Activated CD8-positive, alpha-beta T cell treated with anti-CD3 and anti-CD28 coated beads, Interleukin-2, amount 10 ng/mL, durations not matched to agents 7 days and 5 days (primary cell): ENCODE data around the gene TMEM151B. TPM values are rescaled to one million over a fixed set of nuclear protein-coding genes. Genes with fewer than 3 reads are reported as not detected.

Experiments used
- ATAC-seq: fragments of 150-1000 bp; cut with Tn5 transposase; one replicate; pipeline ENCODE4 v1.10.0; 2021; ENCODE audit warnings: moderate library complexity
- CTCF ChIA-PET: fragments of 350-600 bp; sonication (Branson Sonifier 250); formaldehyde crosslinking; loops from one replicate; lab custom pipeline; 2021; ENCODE audit warnings: antibody characterized with exemption; lab: Charles Lee
- POLR2A ChIA-PET: fragments of 350-600 bp; sonication (Branson Sonifier 250); formaldehyde crosslinking; loops from one replicate; lab custom pipeline; 2021; ENCODE audit warnings: antibody characterized with exemption; lab: Charles Lee
- DNase-seq: peaks from one replicate; pipeline ENCODE4 v3.0.0-alpha.2; 2020
- H3K27ac Mint-ChIP-seq: one replicate; pipeline ENCODE4 v1.8.0; 2021; ENCODE audit warnings: mild to moderate bottlenecking, mixed read lengths
- H3K27me3 Mint-ChIP-seq: one replicate; pipeline ENCODE4 v1.8.0; 2021; ENCODE audit warnings: low read depth, mixed read lengths
- H3K36me3 Mint-ChIP-seq: one replicate; pipeline ENCODE4 v1.8.0; 2021; ENCODE audit warnings: low read depth, mixed read lengths
- H3K4me1 Mint-ChIP-seq: one replicate; pipeline ENCODE4 v1.8.0; 2021; ENCODE audit warnings: low read depth, mixed read lengths
- H3K4me3 Mint-ChIP-seq: one replicate; pipeline ENCODE4 v1.8.0; 2021; ENCODE audit warnings: mild to moderate bottlenecking, mixed read lengths
- H3K9me3 Mint-ChIP-seq: one replicate; pipeline ENCODE4 v1.8.0; 2022; ENCODE audit warnings: mixed read lengths; ENCODE audit not compliant: insufficient read depth
- total RNA-seq, 2 experiments: library from RNA; stranded (reverse); gene quantifications; one replicate each; pipeline ENCODE4 v1.2.3, GENCODE V29; 2021

Gene TMEM151B
- total RNA-seq, 2 experiments from 2014 or later = not detected

DNA sequence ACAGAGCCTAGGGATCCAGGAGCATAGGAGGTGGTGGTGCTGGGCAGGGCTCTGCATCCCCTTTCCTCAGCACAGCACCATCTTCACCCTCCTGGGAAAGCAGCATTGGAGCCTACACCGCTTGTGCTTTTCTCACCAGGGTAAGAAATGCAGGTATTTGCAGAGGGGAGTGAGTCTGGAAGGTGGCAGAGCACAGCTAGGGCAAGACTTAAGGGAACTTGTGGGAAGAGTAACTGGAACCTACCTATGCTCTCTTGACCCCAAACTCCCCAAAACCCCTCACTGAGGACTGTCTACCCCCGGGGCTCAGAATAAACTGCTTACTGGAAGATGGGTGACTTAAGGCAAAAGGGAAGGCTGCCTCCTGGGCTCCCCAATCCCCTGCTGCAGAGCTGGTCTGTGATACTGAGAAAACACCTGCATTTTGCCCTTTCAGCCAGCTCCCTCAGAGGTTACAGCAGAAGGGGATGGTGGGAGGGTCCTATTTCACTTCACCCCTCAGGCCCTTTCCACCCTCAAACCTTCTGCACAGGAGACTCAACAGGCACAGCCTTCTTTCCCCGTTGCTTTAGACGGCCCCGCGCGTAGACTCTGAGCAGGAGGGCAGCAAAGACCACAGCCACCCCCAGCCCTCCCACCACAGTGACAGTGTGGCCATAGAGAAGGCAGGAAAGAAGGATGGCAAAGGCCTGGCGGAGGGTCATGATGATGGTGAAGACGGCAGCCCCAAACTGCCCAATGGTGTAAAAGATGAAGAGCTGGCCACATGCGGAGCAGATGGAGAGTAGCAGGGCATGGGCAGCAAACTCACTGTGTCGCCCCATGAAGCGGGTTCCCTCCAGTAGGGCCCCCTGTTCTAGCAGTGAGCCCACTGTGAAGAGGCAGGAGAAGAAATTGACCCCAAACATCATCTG, 15.8 kb upstream of the TMEM151B start:
- DNase-seq (no peak), ATAC-seq (no peak)
- H3K36me3 Mint-ChIP-seq = peaks cover 76% of the 10 kb centered on the region
- CTCF ChIA-PET = interaction anchor here (0.7 to 5.8 kb wide), 15 partner anchors 8 to 606 kb away, joined by 3 to 75 read pairs (median 4); partner anchors contain the start of genes AARS2 and HSP90AB1
- no peak overlapping the region for H3K4me3 Mint-ChIP-seq
- POLR2A ChIA-PET = interaction anchor here (0.5 to 3.7 kb wide), 4 partner anchors 8 to 16 kb away, joined by 3 to 104 read pairs (median 4); partner anchors contain the start of gene HSP90AB1
- no peaks in the 10 kb centered on the region for H3K9me3 Mint-ChIP-seq
- peaks cover 75% of the 10 kb centered on the region for H3K4me1 Mint-ChIP-seq
- peak overlapping the region; percentile 72 for H3K27ac Mint-ChIP-seq
- H3K27me3 Mint-ChIP-seq = no peaks in the 10 kb centered on the region

DNA sequence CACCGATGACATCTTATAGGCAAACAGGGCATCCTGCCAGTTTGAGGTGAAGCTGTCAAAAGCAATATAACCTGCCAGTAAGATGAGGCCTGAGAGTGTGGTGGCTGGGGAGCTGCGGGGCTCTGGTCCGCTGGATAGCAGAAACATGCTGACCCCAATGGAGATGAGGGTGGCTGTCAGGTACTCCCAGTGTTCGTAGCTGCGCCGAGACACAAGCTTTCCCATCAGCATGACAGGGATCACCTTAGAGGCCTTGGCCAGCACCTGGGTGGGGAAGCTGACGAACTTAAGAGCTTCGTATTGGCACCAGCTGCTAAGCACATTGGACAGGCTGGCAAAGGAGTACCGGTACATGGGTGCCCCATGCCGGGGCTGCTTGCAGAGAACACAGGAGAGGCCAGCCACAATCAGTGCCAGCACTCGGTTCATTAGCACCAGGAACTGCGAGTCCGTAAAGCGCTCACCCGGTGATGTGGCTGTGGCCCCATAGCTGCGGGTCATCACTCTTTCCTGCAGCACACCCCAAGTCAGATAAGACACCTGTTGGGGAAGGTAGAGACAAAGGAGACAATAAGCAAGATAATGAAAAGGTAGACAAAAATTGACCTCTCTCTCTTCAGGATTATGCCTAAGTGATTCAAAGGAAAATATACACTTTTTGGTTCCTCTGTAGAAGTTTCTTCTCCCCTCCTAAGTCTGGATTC, 15.0 kb upstream of the TMEM151B start:
- H3K4me3 Mint-ChIP-seq = peak overlapping the region; percentile 85
- H3K4me1 Mint-ChIP-seq = peaks cover 67% of the 10 kb centered on the region
- peak; percentile 3 for ATAC-seq
- ChIA-PET POLR2A (interaction anchor here (3.7 kb wide), 1 partner anchor 9 kb away, joined by 104 read pairs; the partner anchor contains the start of gene HSP90AB1), CTCF (interaction anchor here (0.8 to 5.8 kb wide), 9 partner anchors 9 to 159 kb away, joined by 3 to 75 read pairs (median 6); partner anchors contain the start of gene HSP90AB1)
- peak overlapping the region; percentile 75 for H3K27ac Mint-ChIP-seq
- peaks cover 76% of the 10 kb centered on the region for H3K36me3 Mint-ChIP-seq
- H3K27me3 Mint-ChIP-seq = no peaks in the 10 kb centered on the region
- H3K9me3 Mint-ChIP-seq = no peaks in the 10 kb centered on the region
- no peak for DNase-seq

DNA sequence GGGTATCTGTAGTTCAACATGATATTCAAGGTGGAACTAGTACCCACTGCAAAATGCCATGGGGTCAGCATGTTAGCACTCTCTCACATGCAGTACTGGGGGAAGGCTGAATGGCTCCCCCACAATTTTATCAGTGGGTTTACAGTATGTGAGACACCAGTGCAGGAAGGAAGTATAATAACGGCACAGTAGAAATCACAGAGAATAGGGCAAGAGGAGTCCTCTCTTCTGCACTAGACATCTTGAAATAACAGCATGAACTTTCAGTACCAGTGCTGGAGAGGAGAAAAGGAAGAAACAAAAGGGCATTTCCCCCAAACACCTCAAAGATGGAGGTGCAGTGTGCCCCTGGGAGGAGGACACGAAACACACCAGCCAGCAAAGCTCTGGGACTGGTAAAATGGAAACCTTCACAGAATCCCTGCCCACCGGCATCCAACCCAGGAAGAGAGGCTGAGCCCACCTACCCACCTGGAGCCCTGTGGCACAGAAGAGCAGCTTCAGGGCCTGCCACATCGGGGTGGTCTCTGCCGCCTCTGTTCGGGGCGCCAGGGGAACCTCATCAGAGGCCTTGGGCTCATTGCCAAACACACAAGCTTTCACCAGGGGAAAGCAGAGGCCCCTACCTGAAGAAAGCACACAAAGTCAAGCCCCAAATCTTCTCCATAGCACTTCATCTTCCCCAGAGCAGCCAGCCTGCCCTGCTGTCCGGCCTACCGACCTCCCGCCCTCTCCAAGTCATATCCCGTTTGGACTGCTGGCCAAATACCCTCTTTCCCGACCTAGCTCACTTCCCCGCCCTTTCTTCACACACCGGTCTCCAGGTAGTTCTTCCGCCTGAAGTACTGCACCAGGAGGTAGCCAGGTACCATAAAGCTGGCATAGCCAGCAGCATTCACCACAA, 14.1 kb upstream of the TMEM151B start:
- ChIA-PET POLR2A (interaction anchor here (0.9 to 3.7 kb wide), 8 partner anchors 10 to 626 kb away, joined by 3 to 104 read pairs (median 4); partner anchors contain the start of gene HSP90AB1), CTCF (interaction anchor here (0.6 to 5.8 kb wide), 19 partner anchors 8 to 1252 kb away, joined by 3 to 75 read pairs (median 5); partner anchors contain the start of genes AARS2, HSP90AB1 and SLC29A1)
- peaks cover 63% of the 10 kb centered on the region for H3K4me1 Mint-ChIP-seq
- DNase-seq = no peak
- no peaks in the 10 kb centered on the region for H3K9me3 Mint-ChIP-seq
- no peaks in the 10 kb centered on the region for H3K27me3 Mint-ChIP-seq
- peak; percentile 21 for ATAC-seq
- peak overlapping the region; percentile 75 for H3K27ac Mint-ChIP-seq
- H3K36me3 Mint-ChIP-seq = peaks cover 71% of the 10 kb centered on the region
- peak overlapping the region; percentile 85 for H3K4me3 Mint-ChIP-seq

DNA sequence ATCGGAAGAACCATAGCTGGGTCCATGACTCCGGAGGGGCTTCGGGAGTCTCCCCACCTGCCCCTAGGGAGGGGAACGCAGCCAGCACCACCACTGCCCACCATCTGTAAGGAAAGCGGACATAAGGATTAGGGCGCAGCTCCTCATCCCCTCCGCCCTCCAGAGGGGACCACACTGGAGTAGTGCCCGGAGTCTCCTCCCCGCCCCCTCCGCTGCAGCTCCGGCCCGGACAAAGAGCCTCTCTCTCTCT, 13.6 kb upstream of the TMEM151B start:
- Mint-ChIP-seq H3K36me3 (peaks cover 67% of the 10 kb centered on the region), H3K4me1 (peaks cover 60% of the 10 kb centered on the region), H3K27me3 (no peaks in the 10 kb centered on the region), H3K9me3 (no peaks in the 10 kb centered on the region), H3K27ac (peak overlapping the region; percentile 75), H3K4me3 (peak overlapping the region; percentile 85)
- POLR2A ChIA-PET = interaction anchor here (0.9 to 3.7 kb wide), 8 partner anchors 10 to 627 kb away, joined by 3 to 104 read pairs (median 4); partner anchors contain the start of gene HSP90AB1
- CTCF ChIA-PET = interaction anchor here (0.6 to 5.8 kb wide), 21 partner anchors 8 to 1252 kb away, joined by 3 to 75 read pairs (median 5); partner anchors contain the start of genes AARS2, HSP90AB1 and SLC29A1
- no peak for DNase-seq
- ATAC-seq = peak; percentile 25

DNA sequence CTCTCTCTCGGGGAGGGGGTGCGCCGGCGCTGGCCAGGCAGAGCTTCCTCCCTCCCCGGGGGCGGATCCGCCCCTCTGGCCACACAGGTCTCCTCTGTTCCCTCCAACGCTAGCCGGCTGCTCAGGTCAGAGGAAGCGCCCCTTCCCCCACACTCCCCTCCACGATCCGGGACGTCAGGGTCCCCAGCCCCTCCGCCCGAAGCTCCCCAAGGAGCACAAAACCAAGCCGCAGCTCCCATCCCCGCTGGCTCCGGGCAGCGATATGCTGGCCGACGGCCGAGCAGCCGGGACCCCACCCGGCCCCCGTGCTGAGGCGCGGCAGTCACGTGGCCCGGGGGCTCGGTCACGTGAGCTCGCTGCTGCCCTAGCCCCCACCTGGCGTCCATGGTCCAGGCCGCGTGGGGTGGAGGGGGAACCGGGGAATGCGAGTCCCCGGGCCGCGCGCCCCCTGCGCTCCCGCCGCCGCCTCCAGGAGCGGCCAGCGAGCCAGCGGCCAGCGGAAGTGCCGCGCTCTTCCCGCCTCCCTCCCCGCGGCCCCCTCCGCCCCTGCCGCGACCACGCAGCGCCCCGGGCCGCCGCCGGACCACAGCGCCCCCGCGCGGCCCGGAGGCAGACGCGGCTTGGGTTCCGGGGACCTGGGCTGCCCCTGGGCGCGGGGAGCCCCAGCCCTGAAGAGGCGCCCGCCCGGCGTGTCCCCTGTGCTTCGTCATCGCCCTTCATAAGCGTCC, 13.1 kb upstream of the TMEM151B start, which contains the start of gene SLC35B2:
Gene SLC35B2 (minus strand): TSS at position 504 of the 728 bp plus-strand sequence. CDS start 118 bp downstream, at position 386.
- ATAC-seq (peak; percentile 60), DNase-seq (peak; percentile 72)
- CTCF ChIA-PET = interaction anchor here (0.6 to 5.8 kb wide), 21 partner anchors 7 to 1251 kb away, joined by 3 to 75 read pairs (median 5); partner anchors contain the start of genes AARS2, HSP90AB1 and SLC29A1
- Mint-ChIP-seq H3K4me3 (peak within 1 kb of the TSS; percentile 85), H3K27me3 (no peaks in the 10 kb centered on the region), H3K4me1 (peaks cover 57% of the 10 kb centered on the region), H3K27ac (peak within 1 kb of the TSS; percentile 91), H3K36me3 (peaks cover 63% of the 10 kb centered on the region), H3K9me3 (no peaks in the 10 kb centered on the region)
- POLR2A ChIA-PET = interaction anchor here (0.9 to 3.7 kb wide), 8 partner anchors 11 to 628 kb away, joined by 3 to 104 read pairs (median 4); partner anchors contain the start of gene HSP90AB1

DNA sequence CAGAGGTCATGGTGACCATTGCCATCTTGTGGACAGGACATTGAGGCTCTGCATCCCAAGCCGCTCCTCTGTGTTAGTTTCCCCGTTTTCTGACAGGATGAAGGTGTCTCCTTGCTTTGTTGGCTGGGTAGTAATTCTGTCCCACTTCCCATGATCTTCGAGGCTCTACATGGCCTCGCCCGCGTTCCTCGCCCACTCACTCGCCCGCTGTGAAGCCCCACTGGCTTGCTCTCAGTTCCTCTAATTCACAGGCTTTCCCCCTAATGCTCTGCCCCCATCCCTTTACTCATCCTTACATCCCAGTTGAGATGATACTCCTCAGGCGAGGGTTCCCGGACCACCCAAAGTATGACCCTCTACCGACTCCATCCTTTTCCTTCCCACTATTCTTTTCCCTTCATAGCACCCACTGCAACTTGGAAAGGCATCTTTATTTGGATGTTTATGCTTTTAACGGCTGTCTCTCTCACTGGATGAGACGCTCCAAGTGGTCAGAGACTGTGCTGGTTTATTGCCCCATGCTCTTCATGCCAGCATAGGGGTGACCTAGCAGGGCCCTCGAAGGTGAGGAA, 12.4 kb upstream of the TMEM151B start:
- no peak for DNase-seq
- ChIA-PET CTCF (interaction anchor here (1.0 to 5.8 kb wide), 10 partner anchors 13 to 312 kb away, joined by 3 to 75 read pairs (median 6); partner anchors contain the start of genes HSP90AB1 and SLC29A1), POLR2A (interaction anchor here (1.0 to 3.7 kb wide), 2 partner anchors 11 kb away, joined by 4 to 104 read pairs; partner anchors contain the start of gene HSP90AB1)
- Mint-ChIP-seq H3K27ac (peak overlapping the region; percentile 91), H3K9me3 (no peaks in the 10 kb centered on the region), H3K4me3 (peak overlapping the region; percentile 78), H3K4me1 (peaks cover 60% of the 10 kb centered on the region), H3K36me3 (peaks cover 57% of the 10 kb centered on the region), H3K27me3 (no peaks in the 10 kb centered on the region)
- no peak for ATAC-seq

DNA sequence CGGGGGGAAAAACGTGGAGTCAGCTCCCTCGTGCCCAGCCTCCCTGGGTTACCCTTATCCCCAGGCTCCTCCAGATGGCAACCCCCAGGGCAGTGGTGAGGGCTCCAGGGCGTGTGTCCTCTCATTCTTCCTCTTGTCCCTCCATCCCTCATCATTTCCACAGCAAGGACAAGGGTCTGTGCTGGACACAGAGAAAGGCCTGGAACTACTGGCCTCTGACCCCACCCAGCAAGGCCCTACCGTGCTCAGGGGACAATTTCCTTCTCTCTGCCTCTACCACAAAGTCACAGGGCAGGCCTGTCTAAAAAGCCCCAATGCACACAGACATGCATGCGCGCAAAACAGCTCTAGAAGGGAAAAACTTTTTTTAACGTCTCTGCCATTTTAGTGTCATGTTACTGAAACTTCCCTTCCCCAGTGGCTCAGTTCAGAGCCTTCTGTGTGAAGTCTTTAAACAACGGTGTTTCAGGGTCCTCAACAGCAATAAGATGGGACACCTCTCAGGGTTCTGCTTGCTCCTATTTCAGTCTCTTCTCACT, 11.9 kb upstream of the TMEM151B start:
- peaks cover 61% of the 10 kb centered on the region for H3K4me1 Mint-ChIP-seq
- DNase-seq (no peak), ATAC-seq (no peak)
- H3K27ac Mint-ChIP-seq = peak overlapping the region; percentile 91
- H3K27me3 Mint-ChIP-seq = no peaks in the 10 kb centered on the region
- CTCF ChIA-PET = no interaction called here
- peaks cover 57% of the 10 kb centered on the region for H3K36me3 Mint-ChIP-seq
- POLR2A ChIA-PET = interaction anchor here (1.0 kb wide), 1 partner anchor 12 kb away, joined by 4 read pairs; the partner anchor contains the start of gene HSP90AB1
- H3K9me3 Mint-ChIP-seq = no peaks in the 10 kb centered on the region
- peak overlapping the region; percentile 78 for H3K4me3 Mint-ChIP-seq

DNA sequence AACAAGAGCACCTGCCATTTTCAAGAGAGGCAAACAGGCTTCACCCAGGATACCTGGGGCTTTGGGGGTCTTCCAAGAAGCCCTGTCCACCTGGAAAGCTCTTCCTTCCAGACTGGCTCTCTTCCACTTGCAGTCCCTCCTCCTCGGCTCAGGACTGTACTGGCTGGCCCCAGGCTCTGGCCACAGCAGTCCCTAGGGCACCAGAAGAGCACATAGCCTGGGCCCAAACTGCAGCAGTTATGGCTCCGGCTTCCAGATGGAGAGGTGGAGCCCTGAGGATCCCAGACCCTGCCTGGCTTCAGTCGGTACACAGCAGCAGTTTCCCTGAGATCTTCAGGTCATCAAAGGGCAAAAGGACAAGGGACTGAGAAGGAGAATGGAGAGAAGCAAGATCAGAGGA, 11.3 kb upstream of the TMEM151B start:
- ChIA-PET POLR2A (interaction anchor here (1.0 kb wide), 1 partner anchor 12 kb away, joined by 4 read pairs; the partner anchor contains the start of gene HSP90AB1), CTCF (no interaction called here)
- H3K9me3 Mint-ChIP-seq = no peaks in the 10 kb centered on the region
- ATAC-seq (no peak), DNase-seq (no peak)
- H3K4me3 Mint-ChIP-seq = no peak overlapping the region
- H3K4me1 Mint-ChIP-seq = peaks cover 61% of the 10 kb centered on the region
- H3K27me3 Mint-ChIP-seq = no peaks in the 10 kb centered on the region
- H3K27ac Mint-ChIP-seq = no peak overlapping the region
- H3K36me3 Mint-ChIP-seq = peaks cover 56% of the 10 kb centered on the region

DNA sequence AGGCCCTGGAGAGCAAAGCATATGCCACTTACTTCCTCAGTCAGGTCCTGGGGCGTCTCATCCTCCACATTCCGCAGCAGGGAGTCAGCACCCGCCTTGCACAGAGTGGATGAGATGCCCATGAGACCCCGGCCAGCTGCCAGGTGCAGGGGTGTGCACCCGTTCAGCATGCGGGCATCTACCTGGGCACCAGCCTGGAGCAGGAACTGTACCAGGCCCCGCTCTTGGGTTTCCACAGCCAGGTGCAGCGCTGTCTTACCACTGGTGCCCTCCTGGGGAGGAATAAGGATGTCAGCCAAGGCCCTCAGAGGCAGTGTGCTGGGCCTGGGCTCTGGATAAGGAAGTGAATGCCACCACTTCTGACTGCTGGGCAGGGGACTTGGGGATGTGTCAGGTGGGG, 10.2 kb upstream of the TMEM151B start:
- no peak for ATAC-seq
- Mint-ChIP-seq H3K27ac (no peak overlapping the region), H3K9me3 (no peaks in the 10 kb centered on the region), H3K4me3 (no peak overlapping the region), H3K27me3 (no peaks in the 10 kb centered on the region), H3K4me1 (peaks cover 60% of the 10 kb centered on the region), H3K36me3 (peaks cover 56% of the 10 kb centered on the region)
- no peak for DNase-seq
- CTCF ChIA-PET = no interaction called here
- POLR2A ChIA-PET = no interaction called here
